ENCODE data around the gene SLC39A2.
A peak's percentile ranks its signal among the peaks of the same experiment; 100 is the strongest.
"Not testable (repeated sequence)": the region's sequence is repeated elsewhere in the genome, so short reads cannot be mapped to it uniquely, and the experiment has no call there.

Gene SLC39A2

GRCh38 chr14:20998674-20999366, at the start of gene SLC39A2:
TSS of gene SLC39A2 (plus strand) at chr14:20999293. CDS start at chr14:20999447, 154 bp downstream.
- H3K9me3 ChIP-seq (ENCODE audit: control insufficient read depth, low read length): no peaks in the 10 kb centered on the region
- peaks cover 38% of the 10 kb centered on the region for H3K36me3 ChIP-seq (ENCODE audit: control insufficient read depth, insufficient read depth, low read length, severe bottlenecking)
- H3K4me3 ChIP-seq (ENCODE audit: low read length): peak within 1 kb of the TSS; percentile 26
- DNase-seq (ENCODE audit: low read depth): peak; percentile 63
- H3K27me3 ChIP-seq (replicated peaks; ENCODE audit: control insufficient read depth, insufficient read depth, low read length): no peaks in the 10 kb centered on the region
- H3K4me1 ChIP-seq (ENCODE audit: control insufficient read depth, insufficient read depth, low read length): peaks cover 16% of the 10 kb centered on the region
- no peak within 1 kb of the TSS for H3K9ac ChIP-seq (ENCODE audit: low read length)

GRCh38 chr14:20954736-20955537, 44.2 kb upstream of the SLC39A2 start, which contains the start of gene RNASE2:
TSS of gene RNASE2 (plus strand) at chr14:20955487. CDS start at chr14:20955772, 285 bp downstream.
- peak; percentile 36 for DNase-seq (ENCODE audit: low read depth)
- H3K9me3 ChIP-seq (ENCODE audit: control insufficient read depth, low read length); H3K4me1 ChIP-seq (ENCODE audit: control insufficient read depth, insufficient read depth, low read length); H3K36me3 ChIP-seq (ENCODE audit: control insufficient read depth, insufficient read depth, low read length, severe bottlenecking); H3K4me3 ChIP-seq (ENCODE audit: low read length); H3K9ac ChIP-seq (ENCODE audit: low read length): not testable (repeated sequence)
- peaks cover 16% of the 10 kb centered on the region for H3K27me3 ChIP-seq (replicated peaks; ENCODE audit: control insufficient read depth, insufficient read depth, low read length)

DNA sequence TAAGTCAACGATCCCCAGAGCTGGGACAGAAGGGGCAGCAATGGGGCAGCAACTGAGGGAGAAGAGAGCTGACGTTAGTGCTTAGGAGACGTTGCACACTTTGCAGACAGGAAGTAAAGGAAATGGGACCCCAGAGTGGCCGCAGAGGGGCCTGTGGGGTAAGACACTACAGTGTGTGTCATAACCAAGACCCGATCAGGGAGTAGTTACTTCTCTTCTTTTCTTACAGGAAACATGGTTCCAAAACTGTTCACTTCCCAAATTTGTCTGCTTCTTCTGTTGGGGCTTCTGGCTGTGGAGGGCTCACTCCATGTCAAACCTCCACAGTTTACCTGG, 43.6 kb upstream of the SLC39A2 start:
- not testable (repeated sequence) for H3K4me3 ChIP-seq (ENCODE audit: low read length); H3K9ac ChIP-seq (ENCODE audit: low read length); DNase-seq (ENCODE audit: low read depth); H3K9me3 ChIP-seq (ENCODE audit: control insufficient read depth, low read length); H3K4me1 ChIP-seq (ENCODE audit: control insufficient read depth, insufficient read depth, low read length); H3K36me3 ChIP-seq (ENCODE audit: control insufficient read depth, insufficient read depth, low read length, severe bottlenecking)
- H3K27me3 ChIP-seq (replicated peaks; ENCODE audit: control insufficient read depth, insufficient read depth, low read length): peaks cover 16% of the 10 kb centered on the region

DNA sequence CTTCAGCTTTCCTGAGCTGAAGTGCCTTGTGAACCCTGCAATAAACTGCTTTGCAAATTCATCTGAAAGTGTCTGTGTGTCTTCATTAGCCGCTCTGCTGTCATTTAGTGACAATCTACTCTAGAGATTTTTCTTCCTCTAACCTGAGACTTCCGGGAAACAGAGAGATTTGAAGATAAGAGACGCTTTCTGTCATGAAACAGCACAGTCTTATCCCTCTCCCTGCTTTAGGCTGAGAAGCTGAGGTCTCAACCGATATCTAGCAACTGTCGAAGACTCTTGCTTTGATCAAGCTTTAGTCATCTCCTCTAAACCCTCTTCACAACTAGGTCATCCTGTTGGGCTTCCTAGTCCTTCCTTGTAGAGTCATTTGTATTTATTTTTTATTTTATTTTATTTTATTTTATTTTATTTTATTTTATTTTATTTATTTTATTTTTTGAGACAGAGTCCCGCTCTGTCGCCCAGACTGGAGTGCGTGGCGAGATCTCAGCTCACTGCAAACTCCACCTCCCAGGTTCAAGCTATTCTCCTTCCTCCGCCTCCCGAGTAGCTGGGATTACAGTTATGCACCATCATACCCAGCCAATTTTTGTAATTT, 42.6 kb upstream of the SLC39A2 start:
- peaks cover 2% of the 10 kb centered on the region for H3K9me3 ChIP-seq (ENCODE audit: control insufficient read depth, low read length)
- no peak for DNase-seq (ENCODE audit: low read depth)
- H3K4me3 ChIP-seq (ENCODE audit: low read length): no peak overlapping the region
- peaks cover 11% of the 10 kb centered on the region for H3K27me3 ChIP-seq (replicated peaks; ENCODE audit: control insufficient read depth, insufficient read depth, low read length)
- no peaks in the 10 kb centered on the region for H3K36me3 ChIP-seq (ENCODE audit: control insufficient read depth, insufficient read depth, low read length, severe bottlenecking)
- H3K9ac ChIP-seq (ENCODE audit: low read length): no peak overlapping the region
- peaks cover 3% of the 10 kb centered on the region for H3K4me1 ChIP-seq (ENCODE audit: control insufficient read depth, insufficient read depth, low read length)

GRCh38 chr14:20958946-20959345, 40.1 kb upstream of the SLC39A2 start:
- not testable (repeated sequence) for H3K4me1 ChIP-seq (ENCODE audit: control insufficient read depth, insufficient read depth, low read length); H3K27me3 ChIP-seq (replicated peaks; ENCODE audit: control insufficient read depth, insufficient read depth, low read length); H3K9ac ChIP-seq (ENCODE audit: low read length); H3K9me3 ChIP-seq (ENCODE audit: control insufficient read depth, low read length); DNase-seq (ENCODE audit: low read depth); H3K4me3 ChIP-seq (ENCODE audit: low read length); H3K36me3 ChIP-seq (ENCODE audit: control insufficient read depth, insufficient read depth, low read length, severe bottlenecking)

GRCh38 chr14:20969336-20969735, 29.8 kb upstream of the SLC39A2 start:
- Histone ChIP-seq H3K4me1 (ENCODE audit: control insufficient read depth, insufficient read depth, low read length) (peaks cover 8% of the 10 kb centered on the region), H3K36me3 (ENCODE audit: control insufficient read depth, insufficient read depth, low read length, severe bottlenecking) (no peaks in the 10 kb centered on the region), H3K27me3 (replicated peaks; ENCODE audit: control insufficient read depth, insufficient read depth, low read length) (peaks cover 31% of the 10 kb centered on the region), H3K4me3 (ENCODE audit: low read length) (no peak overlapping the region), H3K9me3 (ENCODE audit: control insufficient read depth, low read length) (no peaks in the 10 kb centered on the region), H3K9ac (ENCODE audit: low read length) (no peak overlapping the region)
- no peak for DNase-seq (ENCODE audit: low read depth)

GRCh38 chr14:20970647-20970982, 28.5 kb upstream of the SLC39A2 start:
- no peak for DNase-seq (ENCODE audit: low read depth)
- Histone ChIP-seq H3K27me3 (replicated peaks; ENCODE audit: control insufficient read depth, insufficient read depth, low read length) (peaks cover 26% of the 10 kb centered on the region), H3K9ac (ENCODE audit: low read length) (peak overlapping the region; percentile 87), H3K36me3 (ENCODE audit: control insufficient read depth, insufficient read depth, low read length, severe bottlenecking) (no peaks in the 10 kb centered on the region), H3K4me3 (ENCODE audit: low read length) (peak overlapping the region; percentile 87), H3K9me3 (ENCODE audit: control insufficient read depth, low read length) (no peaks in the 10 kb centered on the region), H3K4me1 (ENCODE audit: control insufficient read depth, insufficient read depth, low read length) (peaks cover 17% of the 10 kb centered on the region)

DNA sequence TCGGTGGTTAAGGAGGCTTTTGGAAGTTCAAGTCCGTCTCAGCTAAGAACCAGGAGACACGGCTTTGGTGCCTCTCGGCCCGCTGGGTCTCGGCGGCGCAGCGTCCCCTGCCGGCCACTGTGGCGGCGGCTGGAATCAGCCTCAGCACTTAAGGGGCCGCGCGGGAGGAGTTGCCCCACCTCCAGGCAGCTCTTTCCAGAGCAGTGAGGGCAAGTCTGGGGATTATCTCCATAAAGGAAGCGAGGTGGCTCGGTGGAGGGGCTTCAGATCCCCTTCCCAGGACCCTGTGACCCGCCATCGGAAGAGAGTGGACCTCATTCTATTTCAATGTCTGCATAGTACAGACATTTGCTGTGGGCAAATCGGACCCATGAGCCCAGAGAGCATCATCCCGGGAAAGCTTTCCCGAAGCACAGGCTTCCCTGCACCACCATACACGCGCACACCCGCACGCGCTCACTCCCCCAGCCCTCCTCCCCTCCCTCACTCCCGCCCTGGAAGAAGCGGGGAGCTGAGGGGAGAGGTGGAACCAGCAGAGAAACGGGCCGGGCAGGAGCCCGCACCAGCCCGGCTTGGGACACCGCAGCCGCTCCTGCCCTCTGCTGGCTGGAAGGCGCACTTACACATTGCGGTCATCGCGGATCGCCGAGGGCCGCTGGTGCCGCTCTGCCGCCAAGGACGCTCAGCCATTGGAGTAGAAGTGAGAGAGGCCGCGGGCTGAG, 27.9 kb upstream of the SLC39A2 start:
- no peaks in the 10 kb centered on the region for H3K9me3 ChIP-seq (ENCODE audit: control insufficient read depth, low read length)
- DNase-seq (ENCODE audit: low read depth): peak; percentile 94

GRCh38 chr14:20971705-20972021, 27.4 kb upstream of the SLC39A2 start:
- Histone ChIP-seq H3K27me3 (replicated peaks; ENCODE audit: control insufficient read depth, insufficient read depth, low read length) (peaks cover 18% of the 10 kb centered on the region), H3K9ac (ENCODE audit: low read length) (peak overlapping the region; percentile 87), H3K9me3 (ENCODE audit: control insufficient read depth, low read length) (no peaks in the 10 kb centered on the region), H3K4me1 (ENCODE audit: control insufficient read depth, insufficient read depth, low read length) (peaks cover 17% of the 10 kb centered on the region), H3K36me3 (ENCODE audit: control insufficient read depth, insufficient read depth, low read length, severe bottlenecking) (no peaks in the 10 kb centered on the region), H3K4me3 (ENCODE audit: low read length) (peak overlapping the region; percentile 87)
- DNase-seq (ENCODE audit: low read depth): no peak

More for the DNA sequence above, 27.9 kb upstream of the SLC39A2 start:
- peaks cover 17% of the 10 kb centered on the region for H3K4me1 ChIP-seq (ENCODE audit: control insufficient read depth, insufficient read depth, low read length)
- peak overlapping the region; percentile 87 for H3K9ac ChIP-seq (ENCODE audit: low read length)
- H3K27me3 ChIP-seq (replicated peaks; ENCODE audit: control insufficient read depth, insufficient read depth, low read length): peaks cover 23% of the 10 kb centered on the region
- peak overlapping the region; percentile 87 for H3K4me3 ChIP-seq (ENCODE audit: low read length)
- no peaks in the 10 kb centered on the region for H3K36me3 ChIP-seq (ENCODE audit: control insufficient read depth, insufficient read depth, low read length, severe bottlenecking)

DNA sequence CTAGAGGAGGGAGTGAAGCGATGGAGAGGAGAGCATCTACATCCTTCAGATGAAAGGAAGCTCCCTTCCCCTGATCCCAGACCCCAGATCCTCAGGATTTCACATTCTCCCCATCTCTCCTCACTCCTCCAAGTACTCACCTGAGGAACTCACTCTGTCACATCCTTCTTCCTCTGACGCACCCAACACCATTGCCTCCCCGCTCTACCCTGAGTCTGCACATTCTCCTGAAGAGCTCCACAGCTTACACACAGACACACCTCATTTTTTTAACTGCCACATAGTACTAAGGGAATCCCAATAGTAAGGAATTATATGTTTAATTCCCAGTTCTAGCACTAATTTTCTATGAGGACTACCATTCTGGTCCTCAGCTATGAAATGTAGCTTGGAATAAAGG, 25.6 kb upstream of the SLC39A2 start:
- H3K4me1 ChIP-seq (ENCODE audit: control insufficient read depth, insufficient read depth, low read length): peaks cover 21% of the 10 kb centered on the region
- no peak overlapping the region for H3K9ac ChIP-seq (ENCODE audit: low read length)
- H3K27me3 ChIP-seq (replicated peaks; ENCODE audit: control insufficient read depth, insufficient read depth, low read length): peaks cover 3% of the 10 kb centered on the region
- DNase-seq (ENCODE audit: low read depth): no peak
- no peaks in the 10 kb centered on the region for H3K9me3 ChIP-seq (ENCODE audit: control insufficient read depth, low read length)
- H3K36me3 ChIP-seq (ENCODE audit: control insufficient read depth, insufficient read depth, low read length, severe bottlenecking): no peaks in the 10 kb centered on the region
- H3K4me3 ChIP-seq (ENCODE audit: low read length): no peak overlapping the region

- no peak overlapping the region for H3K9ac ChIP-seq (ENCODE audit: low read length)
- no peak for DNase-seq (ENCODE audit: low read depth)
- H3K4me1 ChIP-seq (ENCODE audit: control insufficient read depth, insufficient read depth, low read length): peaks cover 17% of the 10 kb centered on the region
- H3K36me3 ChIP-seq (ENCODE audit: control insufficient read depth, insufficient read depth, low read length, severe bottlenecking): no peaks in the 10 kb centered on the region
- H3K9me3 ChIP-seq (ENCODE audit: control insufficient read depth, low read length): no peaks in the 10 kb centered on the region
- no peaks in the 10 kb centered on the region for H3K27me3 ChIP-seq (replicated peaks; ENCODE audit: control insufficient read depth, insufficient read depth, low read length)
- no peak overlapping the region for H3K4me3 ChIP-seq (ENCODE audit: low read length)
Measured at GRCh38 chr14:20976291-20976690, 22.8 kb upstream of the SLC39A2 start.

All from adipocyte (in vitro differentiated cells).